ENCODE results near the gene FRMD4B.
"Not testable (repeated sequence)": the region's sequence is repeated elsewhere in the genome, so short reads cannot be mapped to it uniquely, and the experiment has no call there.

FRMD4B gene

DNA sequence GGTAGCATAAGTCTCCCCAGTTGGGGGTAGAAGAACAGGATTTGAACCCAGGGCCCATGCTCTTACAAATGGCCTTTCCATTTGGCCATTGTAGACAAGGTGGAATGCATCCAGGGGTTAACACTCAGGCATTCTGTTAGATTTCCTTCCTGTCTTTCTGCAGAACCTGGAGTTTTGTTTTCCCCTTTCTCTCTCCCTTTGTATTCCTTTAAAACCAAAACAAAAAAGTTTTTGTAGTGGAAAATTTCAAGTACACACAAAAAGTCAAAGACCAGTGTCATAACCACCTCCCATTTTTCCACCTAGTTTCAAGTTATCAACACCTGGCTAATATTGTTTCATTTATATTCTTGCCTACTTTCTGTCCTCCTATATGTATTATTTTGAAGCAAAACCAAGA, 26.0 kb downstream of the FRMD4B start:
- DNase-seq: no peak

GRCh38 chr3:69359339-69359893, 26.5 kb downstream of the FRMD4B start:
- DNase-seq: no peak

DNA sequence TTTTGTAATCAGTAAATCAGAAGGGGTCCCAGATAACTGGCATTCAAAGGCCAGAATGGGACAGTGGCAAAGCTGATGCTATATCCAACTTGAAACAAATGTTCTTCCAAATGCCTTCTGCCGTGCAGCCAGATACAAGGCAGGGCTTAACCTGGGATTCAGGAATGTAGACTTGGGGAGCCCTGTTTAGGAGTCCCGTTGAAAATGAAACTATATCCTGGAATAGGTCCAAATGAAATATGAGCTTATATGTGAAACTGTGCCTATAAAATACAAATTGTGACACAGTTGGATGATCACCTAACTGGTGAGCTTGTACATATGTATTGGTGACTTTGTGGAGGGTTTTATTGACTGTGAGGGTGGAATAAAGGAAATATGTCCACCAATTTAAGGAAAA, 28.7 kb downstream of the FRMD4B start:
- DNase-seq: no peak

DNA sequence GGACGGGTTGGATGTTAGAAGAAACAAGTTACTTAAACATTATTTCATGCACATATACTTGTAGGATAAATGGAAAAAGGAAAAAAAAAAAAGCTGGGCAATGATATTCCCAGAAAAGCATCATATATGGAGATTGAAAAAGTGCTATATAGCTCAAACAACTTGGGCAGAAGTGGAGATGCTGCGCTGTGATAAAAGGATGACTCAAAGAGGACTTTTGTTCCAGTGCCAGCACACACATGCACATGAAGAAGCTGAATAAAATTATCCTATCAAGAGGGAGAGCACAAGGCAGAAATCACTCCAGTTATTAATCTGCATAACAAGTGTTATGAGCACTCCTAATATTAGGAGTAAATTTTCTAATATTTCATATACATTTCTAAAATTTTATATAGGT, 30.9 kb downstream of the FRMD4B start:
- DNase-seq: no peak

DNA sequence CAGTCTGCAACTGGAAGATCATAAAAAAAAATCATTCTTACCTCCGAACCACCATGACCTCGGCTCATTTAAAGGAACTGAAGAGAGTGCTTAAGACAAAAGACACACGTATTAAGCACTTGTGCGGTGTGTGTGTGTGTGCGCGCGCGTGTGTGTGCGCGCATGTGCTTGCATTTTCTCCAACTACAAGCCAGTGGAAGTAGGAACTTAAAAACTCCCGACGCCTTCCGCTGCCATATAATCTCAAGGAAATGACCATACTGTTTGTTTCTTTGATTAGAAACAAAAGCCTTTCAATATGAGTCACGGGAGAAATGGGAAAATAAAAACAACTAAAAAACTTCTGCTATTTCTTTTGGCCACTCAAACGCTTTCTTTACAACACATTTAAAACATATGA, 32.4 kb downstream of the FRMD4B start:
- no peak for DNase-seq

DNA sequence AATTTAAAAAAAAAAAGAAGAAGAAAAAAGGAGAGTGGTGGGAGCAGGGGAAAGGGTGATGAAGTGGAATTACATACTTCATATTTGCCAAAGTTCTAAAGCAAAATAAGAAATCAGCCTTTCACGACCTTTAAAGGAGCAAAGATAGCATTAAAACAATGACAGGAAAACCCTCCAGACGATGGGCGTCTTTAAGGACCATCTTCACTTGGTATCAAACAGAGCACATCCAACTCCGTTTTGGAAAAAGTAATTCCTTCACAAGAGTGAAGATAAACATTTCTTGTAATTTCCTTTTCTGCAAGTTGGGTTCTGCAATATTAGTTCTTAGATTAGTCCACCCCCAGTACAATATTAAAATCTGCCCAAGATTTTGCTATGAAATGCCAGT, 32.8 kb downstream of the FRMD4B start:
- DNase-seq: no peak

DNA sequence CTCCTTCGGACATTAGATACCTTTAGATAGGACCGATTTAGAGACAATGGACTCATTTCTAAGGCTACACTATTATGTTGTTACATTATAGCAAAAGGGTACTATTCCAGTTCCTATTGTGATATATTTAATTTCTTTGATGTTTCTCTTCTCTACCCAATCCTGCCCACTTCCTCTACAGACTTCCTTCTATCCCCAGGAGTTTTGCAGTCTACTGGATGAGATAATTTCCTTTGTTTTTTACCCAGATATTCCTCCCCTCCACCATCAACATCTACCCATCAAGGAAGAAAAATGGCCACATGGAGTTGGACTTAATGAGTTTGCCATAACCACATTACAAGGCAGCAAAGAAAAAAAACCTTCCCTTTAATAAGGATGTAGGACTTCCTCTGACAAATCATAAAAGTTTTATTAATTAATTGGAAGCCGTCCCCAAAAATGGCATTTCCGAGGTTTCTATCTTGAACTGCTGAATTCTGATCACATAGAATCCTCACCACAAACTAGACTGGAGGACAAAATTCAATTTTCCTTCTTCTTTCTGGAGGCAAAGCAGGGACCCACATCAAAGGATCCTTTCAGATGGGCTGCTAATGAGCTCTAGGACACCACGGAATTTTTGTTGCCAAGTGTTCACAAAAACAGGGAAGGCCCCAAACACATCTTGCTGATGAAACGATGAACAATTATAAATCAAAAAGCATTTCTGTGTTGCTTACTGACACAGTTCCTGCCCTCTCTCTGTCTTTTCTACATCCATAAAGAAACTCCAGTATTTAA, 33.4 kb downstream of the FRMD4B start:
- no peak for DNase-seq

DNA sequence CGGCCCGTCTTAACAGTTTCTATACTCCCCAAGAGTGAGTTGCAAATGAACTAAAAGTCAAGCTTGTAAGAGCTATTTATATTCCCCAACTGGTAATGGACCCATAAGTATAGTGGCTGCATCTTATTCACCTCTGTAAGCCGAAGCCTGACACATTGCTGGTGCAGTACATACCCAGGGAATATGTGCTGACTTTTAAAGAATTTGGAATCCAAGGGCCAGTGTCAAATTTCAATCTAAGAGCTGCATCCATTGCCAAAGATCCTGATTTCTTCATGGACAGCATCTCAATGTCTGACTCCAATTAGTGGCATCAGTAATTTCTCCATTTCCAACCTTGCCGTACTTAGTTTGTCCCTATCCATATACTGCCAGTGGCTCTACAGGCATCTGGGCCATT, 42.0 kb downstream of the FRMD4B start:
- DNase-seq: no peak

DNA sequence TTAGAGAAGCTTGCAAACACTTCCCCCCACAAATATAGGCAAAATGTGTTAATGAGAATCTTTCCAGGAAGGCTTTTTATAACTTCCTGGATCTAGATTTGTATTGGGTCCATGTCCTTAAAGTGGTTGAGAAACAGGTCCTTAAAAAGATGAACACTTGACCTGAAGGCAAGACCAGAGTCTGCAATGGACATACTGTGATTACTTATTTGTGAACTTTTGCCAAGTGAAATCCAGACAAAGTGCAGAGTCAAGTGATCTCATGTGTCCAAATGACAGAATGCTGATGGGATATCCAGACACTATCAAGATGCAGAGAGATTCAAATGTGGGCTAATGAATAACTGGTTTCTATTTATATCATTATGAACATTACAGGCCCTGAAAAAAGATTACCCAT, 43.8 kb downstream of the FRMD4B start:
- DNase-seq: no peak

GRCh38 chr3:69339760-69340159, 46.1 kb downstream of the FRMD4B start:
- no peak for DNase-seq

DNA sequence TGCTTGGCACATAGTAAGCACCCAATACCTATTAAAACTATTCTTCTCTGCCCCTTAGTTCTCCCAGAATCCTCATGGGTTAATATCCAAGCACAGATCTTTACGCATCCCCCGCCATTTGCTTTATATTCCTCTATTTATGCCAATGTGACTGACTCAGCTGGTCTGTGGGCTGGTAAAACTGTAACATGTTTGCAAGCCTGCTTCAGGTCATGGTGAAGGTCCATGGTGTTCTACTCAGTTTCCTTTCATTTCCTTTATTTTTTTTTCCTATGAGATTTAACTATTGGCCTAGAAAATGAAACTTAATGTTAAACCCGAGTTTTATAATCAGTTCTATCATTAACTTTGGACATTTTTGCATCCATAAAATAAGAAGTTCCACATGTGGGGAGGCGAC, 47.0 kb downstream of the FRMD4B start:
- no peak for DNase-seq

DNA sequence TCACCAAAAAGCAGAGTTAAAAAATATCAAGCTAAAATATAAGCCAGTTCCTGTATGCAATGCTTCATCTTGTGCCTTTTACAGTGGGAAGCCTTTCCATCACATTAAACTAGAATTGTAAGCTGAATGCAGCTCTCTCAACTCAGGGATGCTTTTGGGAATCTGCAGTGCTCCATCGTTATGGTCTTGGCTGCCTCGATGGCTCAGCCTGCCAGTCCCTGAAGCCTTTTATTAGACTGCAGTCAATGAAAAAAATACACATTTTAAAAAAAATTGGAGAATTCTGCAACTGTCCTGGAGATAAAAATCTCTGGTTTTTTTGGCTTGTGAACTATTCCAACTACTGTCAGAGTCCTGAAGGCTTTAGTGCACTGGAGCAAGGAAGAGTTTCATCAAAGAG, 53.0 kb downstream of the FRMD4B start:
- DNase-seq: no peak

DNA sequence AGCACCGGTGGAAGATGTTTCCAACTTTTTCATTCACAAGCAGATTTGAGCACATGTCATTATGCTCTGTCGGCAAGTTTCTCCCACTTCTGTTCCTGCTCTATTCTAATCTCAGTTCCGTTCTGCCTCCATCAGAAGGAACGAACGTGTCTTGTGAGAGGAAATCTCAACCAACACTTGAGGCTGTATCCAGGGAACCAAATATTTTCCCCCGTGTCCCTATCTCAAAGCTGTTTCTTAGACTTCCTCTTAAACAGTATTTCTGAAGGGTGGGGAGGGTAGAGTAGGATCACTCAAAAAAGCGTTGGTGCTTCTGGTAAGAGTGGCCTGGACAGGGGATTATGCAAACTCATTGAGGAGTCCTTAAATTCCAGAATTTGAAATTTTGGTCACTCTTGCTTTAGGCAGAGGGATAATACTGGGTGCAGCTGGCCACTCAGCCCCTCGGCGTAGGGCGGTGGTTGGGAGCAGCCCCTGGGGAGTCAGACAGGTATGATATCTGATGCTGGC, 54.9 kb downstream of the FRMD4B start:
- no peak for DNase-seq

GRCh38 chr3:69329892-69330291, 56.0 kb downstream of the FRMD4B start:
- no peak for DNase-seq

GRCh38 chr3:69328963-69329302, 57.0 kb downstream of the FRMD4B start:
- no peak for DNase-seq

GRCh38 chr3:69328103-69328962, 57.6 kb downstream of the FRMD4B start:
- no peak for DNase-seq

DNA sequence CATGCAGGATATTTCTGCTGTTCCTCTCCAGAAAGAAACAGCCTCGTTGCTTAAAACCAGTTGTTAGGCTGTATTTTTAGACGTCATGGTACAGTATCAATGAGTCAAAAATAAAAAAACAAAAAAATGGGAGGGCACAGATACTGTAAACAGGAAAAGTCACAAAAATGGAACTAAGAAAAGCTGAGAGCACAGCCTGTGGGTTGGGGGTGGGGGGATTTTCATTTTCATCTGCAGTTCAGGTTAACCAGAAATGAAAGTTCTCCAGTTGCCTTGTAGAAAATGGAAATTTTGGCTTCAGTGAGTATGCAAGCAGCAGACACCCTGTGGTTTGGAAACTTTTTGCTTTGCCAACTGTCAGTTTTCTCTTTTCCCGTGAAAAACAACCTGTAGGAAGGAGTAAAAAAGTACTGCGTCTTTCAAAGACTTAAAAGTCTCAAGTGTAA, 59.0 kb downstream of the FRMD4B start:
- DNase-seq: no peak

DNA sequence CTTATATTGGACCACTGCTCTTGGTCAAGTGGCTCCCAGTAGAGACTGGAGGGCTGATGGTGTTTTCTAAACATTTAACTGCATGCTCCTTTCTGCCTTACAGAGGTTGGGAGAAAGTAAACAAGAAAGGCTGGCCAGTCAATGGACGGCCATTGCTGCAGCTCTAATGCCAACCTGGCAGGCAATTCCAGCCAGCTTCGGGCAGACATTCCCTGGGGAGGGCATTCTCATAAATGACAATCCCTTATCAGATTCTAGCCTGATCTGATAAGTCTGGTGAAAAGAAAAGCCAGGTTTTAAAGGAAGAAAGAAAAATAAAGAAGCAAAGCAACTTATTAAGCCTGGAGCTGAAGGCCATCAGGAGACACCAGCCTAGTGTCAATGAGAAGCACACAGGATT, 60.7 kb downstream of the FRMD4B start:
- no peak for DNase-seq

DNA sequence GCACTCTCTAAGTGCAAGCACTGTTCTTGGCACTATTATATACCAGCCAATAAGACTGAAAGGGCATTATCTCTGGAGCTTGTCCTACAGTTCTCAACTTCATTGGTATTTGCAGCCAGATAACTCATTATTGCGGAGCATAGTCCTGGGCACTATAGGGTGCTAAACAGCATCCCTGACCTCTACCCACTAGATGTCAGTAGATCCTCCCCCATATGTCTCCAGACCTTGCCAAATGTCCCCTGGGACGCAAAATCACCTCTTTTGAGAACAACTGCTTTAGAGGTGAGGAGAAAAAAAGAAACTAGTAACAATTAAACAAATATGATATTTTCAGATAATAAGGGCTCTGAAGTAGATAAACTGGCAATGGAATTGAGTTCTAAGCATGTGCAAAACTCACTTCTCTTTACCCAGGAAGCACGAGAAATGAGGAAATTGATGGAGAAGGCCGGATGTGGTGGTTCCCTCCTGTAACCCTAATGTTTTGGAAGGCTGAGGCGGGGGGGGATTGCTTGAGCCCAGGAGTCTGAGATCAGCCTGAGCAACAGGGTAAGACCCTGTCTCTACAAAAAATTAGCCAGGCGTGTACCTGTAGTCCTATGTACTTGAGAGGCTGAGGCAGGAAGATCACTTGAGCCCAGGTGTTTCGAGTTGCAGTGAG, 61.4 kb downstream of the FRMD4B start:
- DNase-seq: no peak

- no peak for DNase-seq
Measured at GRCh38 chr3:69323941-69324340, 61.9 kb downstream of the FRMD4B start.

DNA sequence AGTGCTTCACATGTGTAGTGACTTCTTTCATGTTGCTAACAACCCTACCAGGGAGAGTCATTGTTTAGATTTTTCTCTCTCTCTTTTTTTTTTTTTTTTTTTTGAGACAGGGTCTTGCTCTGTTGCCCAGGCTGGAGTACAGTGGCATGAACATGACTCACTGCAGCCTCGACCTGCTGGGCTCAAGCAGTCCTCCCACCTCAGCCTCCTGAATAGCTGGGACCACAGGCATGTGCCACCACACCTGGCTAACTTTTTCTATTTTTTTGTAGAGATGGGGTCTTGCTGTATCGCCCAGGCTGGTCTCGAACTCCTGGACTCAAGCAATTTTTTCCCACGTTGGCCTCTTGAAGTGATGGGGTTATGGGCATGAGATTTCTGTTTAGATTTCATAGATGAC, 63.4 kb downstream of the FRMD4B start:
- DNase-seq: not testable (repeated sequence)

DNA sequence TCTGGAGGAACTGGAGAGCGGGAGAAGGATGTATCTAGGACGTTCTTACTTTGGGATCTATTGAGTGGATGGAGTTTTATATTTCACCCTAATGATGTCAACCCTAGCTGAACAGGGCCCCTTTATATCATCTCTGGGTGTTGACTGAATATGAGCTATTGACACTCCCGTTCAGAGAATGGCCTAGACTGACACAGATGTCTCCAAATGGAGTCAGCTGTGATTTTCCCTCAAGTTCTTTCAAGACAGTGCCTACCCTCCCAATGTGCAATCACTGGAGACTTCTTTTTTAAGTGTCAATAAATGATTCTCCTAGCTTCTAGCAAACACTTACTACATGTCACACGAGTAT, 63.8 kb downstream of the FRMD4B start:
- no peak for DNase-seq
